ENCODE data around the gene TAF10. TPM values are rescaled to one million over a fixed set of nuclear protein-coding genes. Genes with fewer than 3 reads are reported as not detected.

TAF10 gene
- polyA plus RNA-seq, 1 of the 3 experiments (the other 2 are of a cell fraction) = 213 TPM

DNA sequence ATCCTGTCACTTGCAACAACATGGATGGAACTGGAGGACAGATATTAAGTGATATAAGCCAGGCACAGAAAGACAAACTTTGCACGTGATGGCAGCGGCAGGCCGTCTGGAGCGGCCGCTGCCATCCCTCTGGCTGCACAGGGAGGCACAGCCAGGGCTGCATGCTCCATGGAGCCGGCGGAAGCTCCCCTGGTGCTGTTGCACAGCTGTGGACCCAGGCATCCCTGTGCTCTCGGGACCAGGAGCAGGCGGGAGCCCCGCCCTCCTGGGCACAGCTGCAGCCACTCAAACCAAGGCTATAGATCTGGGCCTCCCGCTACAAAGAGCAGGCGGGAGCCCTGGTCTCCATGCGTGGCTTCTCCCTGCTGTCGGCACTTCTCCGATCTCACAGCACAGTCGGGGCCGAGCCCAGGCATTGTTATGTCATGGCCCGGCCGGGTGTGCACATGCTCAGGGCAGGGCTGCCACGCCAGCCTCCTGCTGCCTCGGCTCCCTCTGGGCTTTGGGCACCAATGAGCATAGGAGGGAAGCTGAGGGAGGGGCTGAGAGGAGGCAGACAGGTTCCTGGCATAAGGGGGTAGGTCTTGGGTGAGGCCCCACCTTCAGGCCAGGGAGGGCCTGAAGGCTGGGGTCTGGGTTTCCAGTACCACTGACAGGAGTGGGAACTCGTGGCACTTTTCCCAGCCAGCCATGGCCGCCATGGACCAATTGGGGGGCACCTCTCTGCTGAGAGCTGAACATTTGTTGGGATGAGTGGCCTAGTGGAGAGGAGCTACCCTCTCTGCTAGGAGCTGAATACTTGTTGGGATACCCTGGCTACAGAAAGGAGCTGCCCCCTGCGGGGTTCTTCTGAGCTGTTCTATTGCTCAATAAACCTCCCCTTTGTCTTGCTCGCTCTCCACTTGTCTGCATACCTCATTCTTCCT is 25.3 kb downstream of the TAF10 start:
- peak overlapping the region in 1 of 2 experiments; percentile 16; a peak in 1 of 4 replicates for H3K4me3 ChIP-seq (ENCODE audit: low read depth in 2 of 2, low read length in 1 of 2)
- WGBS (ENCODE audit: low lambda C conversion rate) = 73% methylated on average over 12 of the region's 25 CpGs
- TF ChIP-seq MXI1 (IDR thresholded peaks at IDR 0.05; ENCODE audit: low read depth, low read length) (peak; percentile 64; the same call in 1 of the 2 replicates), RCOR1 (IDR thresholded peaks at IDR 0.05; ENCODE audit: low read length) (no peak)
- peaks cover 8 to 11% of the 10 kb centered on the region in 2 experiments; a peak in 2 of 4 replicates for H3K4me1 ChIP-seq (ENCODE audit: control insufficient read depth in 1 of 2, insufficient read depth in 2 of 2, low read depth in 1 of 2, low read length in 1 of 2)
- no peak overlapping the region for H3K4me2 ChIP-seq
- H3K79me2 ChIP-seq (ENCODE audit: insufficient read depth) = no peaks in the 10 kb centered on the region; the same call in 1 of the 2 replicates
- H3K36me3 ChIP-seq (replicated peaks in 1 of 2; ENCODE audit: control insufficient read depth in 1 of 2, insufficient read depth in 2 of 2, low read length in 1 of 2) = peaks cover 3 to 19% of the 10 kb centered on the region in 2 experiments
- H3F3A ChIP-seq (replicated peaks; ENCODE audit: insufficient read depth) = peaks cover 12% of the 10 kb centered on the region
- H3K27me3 ChIP-seq (ENCODE audit: insufficient read depth) = no peaks in the 10 kb centered on the region
- H3K9ac ChIP-seq = no peak overlapping the region
- no peaks in the 10 kb centered on the region for H4K20me1 ChIP-seq (ENCODE audit: insufficient read depth)
- peaks cover 2% of the 10 kb centered on the region; the same call in 1 of the 2 replicates for H3K9me2 ChIP-seq
- no peak overlapping the region for H2AFZ ChIP-seq (ENCODE audit: low read depth)
- H3K27ac ChIP-seq (ENCODE audit: low read depth in 2 of 2, low read length in 1 of 2) = peak overlapping the region in 1 of 2 experiments; percentile 62; a peak in 2 of 4 replicates
- ChIA-PET POLR2A (interaction anchor here (0.5 kb wide), 2 partner anchors 14 to 168 kb away, joined by 3 to 4 read pairs; partner anchors contain the start of gene APBB1), CTCF (interaction anchor here (0.8 to 1.5 kb wide), 7 partner anchors 11 to 208 kb away, joined by 3 to 5 read pairs (median 3); partner anchors contain the start of gene ILK)
- peak; percentile 63 for DNase-seq
- H3K9me3 ChIP-seq = peaks cover 27% of the 10 kb centered on the region; the same call in 1 of the 2 replicates

DNA sequence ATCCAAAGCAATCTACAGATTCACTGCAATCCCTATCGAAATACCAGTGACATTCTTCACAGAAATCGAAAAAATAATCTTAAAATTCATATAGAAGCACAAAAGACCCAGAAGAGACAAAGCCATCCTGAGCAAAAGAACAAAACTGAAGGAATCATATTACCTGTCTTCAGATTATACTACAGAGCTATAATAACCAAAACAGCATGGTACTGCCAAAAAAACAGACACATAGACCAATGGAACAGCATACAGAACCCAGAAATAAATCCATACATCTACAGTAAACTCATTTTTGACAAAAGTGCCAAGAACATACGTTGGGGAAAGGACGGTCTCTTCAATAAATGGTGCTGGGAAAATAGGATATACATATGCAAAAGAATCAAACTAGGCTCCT is 27.5 kb downstream of the TAF10 start:
- no peak overlapping the region for H3K4me2 ChIP-seq
- H3K27ac ChIP-seq (ENCODE audit: low read depth in 2 of 2, low read length in 1 of 2) = no peak overlapping the region
- H3K4me1 ChIP-seq (ENCODE audit: control insufficient read depth in 1 of 2, insufficient read depth in 2 of 2, low read depth in 1 of 2, low read length in 1 of 2) = peaks cover 8 to 11% of the 10 kb centered on the region in 2 experiments; a peak in 2 of 4 replicates
- peaks cover 2% of the 10 kb centered on the region; the same call in 1 of the 2 replicates for H3K9me2 ChIP-seq
- H4K20me1 ChIP-seq (ENCODE audit: insufficient read depth) = no peaks in the 10 kb centered on the region
- ChIA-PET POLR2A (no interaction called here), CTCF (interaction anchor here (1.0 to 1.6 kb wide), 2 partner anchors 14 to 53 kb away, joined by 3 to 7 read pairs; no protein-coding TSS in a partner anchor)
- WGBS (ENCODE audit: low lambda C conversion rate) = 82% methylated on average over 4 of the region's 4 CpGs
- no peak for DNase-seq
- H3K4me3 ChIP-seq (ENCODE audit: low read depth in 2 of 2, low read length in 1 of 2) = no peak overlapping the region
- TF ChIP-seq, protein P1, sequence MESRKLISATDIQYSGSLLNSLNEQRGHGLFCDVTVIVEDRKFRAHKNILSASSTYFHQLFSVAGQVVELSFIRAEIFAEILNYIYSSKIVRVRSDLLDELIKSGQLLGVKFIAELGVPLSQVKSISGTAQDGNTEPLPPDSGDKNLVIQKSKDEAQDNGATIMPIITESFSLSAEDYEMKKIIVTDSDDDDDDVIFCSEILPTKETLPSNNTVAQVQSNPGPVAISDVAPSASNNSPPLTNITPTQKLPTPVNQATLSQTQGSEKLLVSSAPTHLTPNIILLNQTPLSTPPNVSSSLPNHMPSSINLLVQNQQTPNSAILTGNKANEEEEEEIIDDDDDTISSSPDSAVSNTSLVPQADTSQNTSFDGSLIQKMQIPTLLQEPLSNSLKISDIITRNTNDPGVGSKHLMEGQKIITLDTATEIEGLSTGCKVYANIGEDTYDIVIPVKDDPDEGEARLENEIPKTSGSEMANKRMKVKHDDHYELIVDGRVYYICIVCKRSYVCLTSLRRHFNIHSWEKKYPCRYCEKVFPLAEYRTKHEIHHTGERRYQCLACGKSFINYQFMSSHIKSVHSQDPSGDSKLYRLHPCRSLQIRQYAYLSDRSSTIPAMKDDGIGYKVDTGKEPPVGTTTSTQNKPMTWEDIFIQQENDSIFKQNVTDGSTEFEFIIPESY (IDR thresholded peaks at IDR 0.05; ENCODE audit: borderline replicate concordance, low read depth) = no peak
- TF ChIP-seq, protein P2, sequence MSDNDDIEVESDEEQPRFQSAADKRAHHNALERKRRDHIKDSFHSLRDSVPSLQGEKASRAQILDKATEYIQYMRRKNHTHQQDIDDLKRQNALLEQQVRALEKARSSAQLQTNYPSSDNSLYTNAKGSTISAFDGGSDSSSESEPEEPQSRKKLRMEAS (IDR thresholded peaks at IDR 0.05; ENCODE audit: low read depth) = no peak
- TF ChIP-seq EP300 (IDR thresholded peaks at IDR 0.05; ENCODE audit: borderline replicate concordance in 1 of 2, low read depth in 1 of 2, low read length in 1 of 2) (no peak), POLR2AphosphoS5 (IDR thresholded peaks at IDR 0.05; ENCODE audit: low read depth, low read length) (no peak), FOSL2 (IDR thresholded peaks at IDR 0.05; ENCODE audit: borderline replicate concordance, low read depth) (no peak), MEF2A (IDR thresholded peaks at IDR 0.05; ENCODE audit: borderline replicate concordance, low read depth) (no peak), NRF1 (IDR thresholded peaks at IDR 0.05; ENCODE audit: low read depth, low read length) (no peak), TEAD4 (IDR thresholded peaks at IDR 0.05; ENCODE audit: borderline replicate concordance, insufficient read depth) (no peak), TAF1 (IDR thresholded peaks at IDR 0.05; ENCODE audit: borderline replicate concordance, low read depth, low read length) (no peak)
- H3K79me2 ChIP-seq (ENCODE audit: insufficient read depth) = peaks cover 7% of the 10 kb centered on the region; the same call in 1 of the 2 replicates
- H3F3A ChIP-seq (replicated peaks; ENCODE audit: insufficient read depth) = peaks cover 7% of the 10 kb centered on the region
- no peaks in the 10 kb centered on the region for H3K27me3 ChIP-seq (ENCODE audit: insufficient read depth)
- no peak overlapping the region for H2AFZ ChIP-seq (ENCODE audit: low read depth)
- H3K9me3 ChIP-seq = peaks cover 27% of the 10 kb centered on the region; the same call in 1 of the 2 replicates
- H3K36me3 ChIP-seq (replicated peaks in 1 of 2; ENCODE audit: control insufficient read depth in 1 of 2, insufficient read depth in 2 of 2, low read length in 1 of 2) = peaks cover 0 to 14% of the 10 kb centered on the region in 2 experiments
- no peak overlapping the region for H3K9ac ChIP-seq

All from SK-N-SH (cell line).